EL (cell line): Measurements from ENCODE around the gene IQCE.
A peak's percentile ranks its signal among the peaks of the same experiment; 100 is the strongest.
"Not testable (repeated sequence)": the region's sequence is repeated elsewhere in the genome, so short reads cannot be mapped to it uniquely, and the experiment has no call there.

Experiments
- DNase-seq: peaks from one replicate; pipeline ENCODE4 v3.0.0-alpha.2; 2016

IQCE gene

DNA sequence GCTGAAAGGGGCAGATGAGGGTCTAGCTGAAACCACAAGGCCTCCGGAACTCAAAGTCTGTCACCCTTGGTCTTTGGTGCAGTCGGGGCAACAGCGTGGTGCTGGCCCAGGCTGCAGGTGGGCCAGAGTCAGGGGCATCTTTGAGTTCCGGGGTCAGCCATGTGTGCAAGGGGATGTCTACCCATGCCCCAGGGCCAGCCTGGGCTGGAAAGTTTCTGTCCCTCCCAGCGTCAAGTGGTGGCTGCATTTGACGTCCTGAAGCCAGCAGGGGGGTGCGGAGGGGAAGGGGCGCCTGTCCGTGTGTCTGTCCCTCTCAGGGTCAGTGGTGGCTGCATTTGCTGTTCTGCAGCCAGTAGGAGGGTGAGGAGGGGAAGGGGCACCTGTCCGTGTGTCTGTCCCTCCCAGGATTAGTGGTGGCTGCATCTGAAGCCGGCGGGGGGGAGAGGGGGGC is 4.1 kb upstream of the IQCE start:
- DNase-seq = no peak

DNA sequence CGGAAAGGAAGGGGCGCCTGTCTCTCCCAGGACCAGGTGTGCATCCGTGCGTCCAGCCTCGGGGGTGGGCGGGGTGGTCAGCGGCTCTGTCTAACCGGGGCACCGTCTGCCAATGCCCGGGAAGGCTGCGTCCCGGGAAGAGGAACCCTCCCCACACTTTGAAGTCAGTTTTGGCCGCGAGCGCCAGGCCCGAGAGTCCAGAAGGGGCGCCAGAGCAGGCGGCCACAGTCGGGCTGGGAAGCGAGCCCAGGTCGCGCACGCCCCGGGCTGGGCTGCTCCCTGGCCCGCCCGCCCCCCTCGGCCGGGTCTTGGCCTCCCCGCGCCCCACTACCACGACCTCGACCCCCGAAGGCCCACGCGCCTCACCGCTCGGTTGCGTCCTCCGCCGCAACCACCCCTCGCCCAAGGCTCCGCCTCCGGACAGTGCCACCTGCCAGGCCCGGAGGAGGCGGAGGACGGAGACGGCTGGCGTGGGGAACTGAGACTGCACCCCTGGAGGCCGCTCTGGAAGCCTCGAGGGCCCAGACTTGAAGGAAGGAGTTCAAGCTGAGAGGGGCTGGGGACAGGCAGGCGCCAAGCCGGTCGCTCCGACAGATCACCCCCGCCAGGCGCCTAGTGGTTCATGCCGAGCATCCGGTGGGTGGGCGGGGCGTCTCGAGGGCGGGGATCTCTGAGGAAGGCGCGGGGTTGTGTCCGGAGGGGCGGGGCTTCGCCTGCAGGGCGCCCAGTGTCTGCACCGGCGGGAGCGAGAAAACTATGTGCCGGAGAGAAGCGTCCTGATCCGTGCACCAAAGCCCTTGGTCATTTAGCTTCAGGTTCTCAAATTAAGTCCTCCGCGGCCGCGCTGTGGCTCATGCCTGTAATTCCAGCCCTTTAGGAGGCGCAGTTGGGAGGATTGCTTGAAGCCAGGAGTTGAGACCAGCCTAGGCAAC is 3.4 kb upstream of the IQCE start, which contains the start of gene BRAT1:
Gene BRAT1 (minus strand): TSS at position 404 of the 932 bp plus-strand sequence. CDS start 1,093 bp downstream, outside the sequence.
- peak; percentile 95 for DNase-seq

DNA sequence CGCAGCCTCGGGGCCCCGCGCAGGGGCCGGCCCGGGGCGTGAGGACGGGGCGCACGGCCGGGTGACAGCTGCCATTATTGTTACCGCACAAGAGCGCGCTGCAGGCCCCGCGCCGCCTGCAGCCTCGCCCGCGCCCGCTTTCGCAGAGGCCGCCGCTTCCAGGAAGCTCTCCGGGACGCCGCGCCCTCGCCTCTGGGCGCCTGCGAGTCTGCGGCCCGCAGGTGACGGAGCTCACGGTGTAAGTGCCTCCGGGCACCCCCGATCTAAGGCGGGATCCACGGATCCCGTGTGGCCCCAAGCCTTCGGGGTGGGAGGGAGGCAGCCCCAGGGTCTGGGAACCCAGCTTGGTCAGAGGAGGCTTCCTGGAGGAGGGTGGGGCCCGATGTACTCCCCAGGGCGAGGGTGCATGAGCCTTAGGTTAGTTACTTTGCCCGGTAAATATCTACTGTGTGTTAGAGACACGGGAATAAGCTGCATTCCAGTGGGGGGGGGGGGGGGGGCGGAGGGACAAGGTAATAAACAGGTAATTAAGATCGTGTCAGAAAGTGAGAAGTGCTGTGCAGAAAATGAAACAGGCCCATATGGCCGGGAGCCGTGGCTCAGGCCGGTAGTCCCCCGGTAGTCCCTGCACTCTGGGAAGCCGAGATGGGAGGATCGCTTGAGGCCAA is 638 bp downstream of the IQCE start:
- DNase-seq = no peak

DNA sequence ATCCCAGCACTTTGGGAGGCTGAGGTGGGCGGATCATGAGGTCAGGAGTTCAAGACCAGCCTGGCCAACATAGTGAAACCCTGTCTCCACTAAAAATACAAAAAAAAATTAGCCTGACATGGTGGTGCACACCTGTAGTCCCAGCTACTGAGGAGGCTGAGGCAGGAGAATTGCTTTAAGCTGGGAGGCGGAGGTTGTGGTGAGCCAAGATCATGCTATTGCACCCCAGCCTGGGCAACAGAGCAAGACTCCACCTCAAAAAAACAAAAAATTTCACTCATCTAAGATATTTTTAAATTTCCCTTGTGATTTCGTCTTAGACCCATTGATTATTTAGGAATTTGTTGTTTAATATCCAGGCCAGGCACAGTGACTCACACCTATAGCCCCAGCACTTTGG is 5.2 kb downstream of the IQCE start:
- not testable (repeated sequence) for DNase-seq

DNA sequence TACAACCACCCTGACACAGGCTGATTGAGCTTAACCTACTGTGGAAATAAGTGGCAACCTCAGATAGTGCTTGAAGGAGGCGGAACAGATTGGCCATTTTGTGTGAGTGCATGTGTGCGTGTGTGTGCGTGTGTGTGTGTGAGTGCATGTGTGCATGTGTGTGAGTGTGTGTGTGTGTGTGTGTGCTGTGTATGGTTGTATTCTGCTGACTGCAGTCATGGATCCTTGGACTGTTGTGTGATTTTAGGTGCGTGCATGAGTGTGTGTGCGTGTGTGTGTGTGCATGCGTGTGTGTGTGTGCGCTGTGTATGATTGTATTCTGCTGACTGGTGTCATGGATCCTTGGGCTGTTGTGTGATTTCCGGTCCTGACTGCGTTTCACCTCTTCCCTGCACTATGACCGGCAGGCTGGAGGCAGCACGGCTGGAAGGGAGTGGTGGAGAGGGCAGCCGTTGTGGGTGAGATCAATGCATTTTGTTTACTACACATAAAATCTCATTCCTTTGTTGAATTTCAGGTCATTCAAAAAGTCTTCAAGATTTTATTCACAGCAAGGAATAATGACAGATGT is 6.3 kb downstream of the IQCE start:
- no peak for DNase-seq

DNA sequence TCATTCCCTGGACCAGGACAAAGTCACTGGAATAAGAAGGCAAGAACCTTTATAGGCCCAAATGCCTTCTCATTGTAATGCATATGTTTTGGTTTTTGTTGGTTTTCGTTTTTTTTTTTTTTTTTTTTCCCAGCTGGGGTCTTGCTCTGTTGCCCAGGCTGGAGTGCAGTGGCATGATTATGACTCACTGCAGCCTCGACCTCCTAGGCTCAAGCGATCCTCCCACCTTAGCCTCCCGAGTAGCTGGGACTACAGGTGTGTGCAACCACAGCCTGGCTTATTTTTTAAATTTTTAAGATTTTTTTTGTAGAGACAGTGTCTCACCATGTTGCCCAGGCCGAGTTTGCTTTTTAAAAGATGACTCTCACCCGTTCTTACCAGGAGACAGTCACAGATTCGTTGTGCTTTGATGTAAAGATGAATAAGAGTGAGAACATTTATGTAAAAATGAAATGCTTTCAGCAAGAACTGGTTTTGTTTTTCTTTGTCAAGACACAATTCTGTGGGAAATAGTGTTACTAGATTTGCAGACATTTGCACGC is 7.6 kb downstream of the IQCE start:
- no peak for DNase-seq

DNA sequence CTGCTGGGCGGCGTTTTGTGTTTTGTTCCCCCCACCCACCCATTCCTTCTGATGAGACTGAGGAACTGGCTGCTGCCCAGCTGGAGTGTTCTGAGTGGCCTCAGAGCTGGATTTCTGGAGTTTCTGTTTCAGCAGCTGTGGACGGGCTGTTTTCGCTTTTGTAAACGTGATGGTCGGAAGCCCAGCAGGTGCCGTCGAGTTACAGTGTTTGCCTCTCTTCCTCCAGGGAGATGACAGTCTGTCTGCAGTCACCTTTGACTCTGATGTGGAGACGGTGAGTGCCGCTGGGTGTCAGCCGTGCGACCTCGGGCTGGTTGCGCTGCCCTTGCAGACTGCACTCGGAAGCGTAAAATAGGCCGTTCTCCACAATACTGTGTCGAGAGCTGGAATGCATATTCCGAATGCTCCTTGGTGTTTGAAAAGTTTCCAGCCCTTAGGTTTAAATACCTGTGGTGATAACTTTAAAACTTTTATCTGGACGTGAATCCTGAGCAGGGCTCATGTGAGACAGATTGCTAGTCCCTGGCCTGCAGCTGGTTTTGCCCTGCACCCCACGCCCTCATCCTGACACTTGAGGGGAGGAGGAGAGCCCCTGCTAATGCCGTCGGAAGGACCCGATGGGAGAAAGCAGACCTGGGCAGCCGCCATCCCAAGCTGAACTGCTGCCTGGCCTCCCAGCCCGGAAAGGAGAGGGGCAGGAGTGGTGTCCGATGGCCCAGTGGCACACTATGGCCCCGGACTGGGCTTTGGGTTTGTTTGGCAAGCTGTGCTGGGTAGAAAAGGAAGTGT is 8.3 kb downstream of the IQCE start:
- no peak for DNase-seq

DNA sequence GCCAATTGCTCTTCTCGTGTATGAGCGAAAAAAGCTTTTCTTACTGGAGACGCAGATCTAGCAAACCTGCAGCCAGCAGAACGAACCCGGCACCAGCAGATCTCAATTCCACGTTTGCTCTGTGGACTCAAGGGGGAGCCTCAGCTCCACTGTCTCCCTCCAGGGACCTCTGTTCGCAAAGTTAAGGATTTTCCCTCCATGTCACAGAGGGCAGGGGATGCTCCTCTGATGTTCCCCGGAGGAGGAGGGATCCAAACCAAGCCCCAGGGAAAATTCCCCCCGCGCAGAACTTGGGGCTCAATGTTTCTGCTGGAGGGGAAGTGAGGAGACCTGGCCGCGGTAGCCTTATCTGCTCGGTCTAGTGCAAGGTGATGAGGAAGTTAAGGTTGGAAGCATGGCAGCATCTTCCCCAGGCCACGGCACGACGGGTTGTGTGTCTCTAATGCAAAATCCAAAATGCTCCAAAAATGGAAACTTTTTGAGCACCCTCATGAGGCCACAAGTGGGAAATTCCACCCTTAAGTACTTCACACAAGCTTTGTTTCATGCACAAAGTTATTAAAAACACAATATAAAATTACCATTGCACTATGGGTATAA is 9.0 kb downstream of the IQCE start:
- peak; percentile 38 for DNase-seq

DNA sequence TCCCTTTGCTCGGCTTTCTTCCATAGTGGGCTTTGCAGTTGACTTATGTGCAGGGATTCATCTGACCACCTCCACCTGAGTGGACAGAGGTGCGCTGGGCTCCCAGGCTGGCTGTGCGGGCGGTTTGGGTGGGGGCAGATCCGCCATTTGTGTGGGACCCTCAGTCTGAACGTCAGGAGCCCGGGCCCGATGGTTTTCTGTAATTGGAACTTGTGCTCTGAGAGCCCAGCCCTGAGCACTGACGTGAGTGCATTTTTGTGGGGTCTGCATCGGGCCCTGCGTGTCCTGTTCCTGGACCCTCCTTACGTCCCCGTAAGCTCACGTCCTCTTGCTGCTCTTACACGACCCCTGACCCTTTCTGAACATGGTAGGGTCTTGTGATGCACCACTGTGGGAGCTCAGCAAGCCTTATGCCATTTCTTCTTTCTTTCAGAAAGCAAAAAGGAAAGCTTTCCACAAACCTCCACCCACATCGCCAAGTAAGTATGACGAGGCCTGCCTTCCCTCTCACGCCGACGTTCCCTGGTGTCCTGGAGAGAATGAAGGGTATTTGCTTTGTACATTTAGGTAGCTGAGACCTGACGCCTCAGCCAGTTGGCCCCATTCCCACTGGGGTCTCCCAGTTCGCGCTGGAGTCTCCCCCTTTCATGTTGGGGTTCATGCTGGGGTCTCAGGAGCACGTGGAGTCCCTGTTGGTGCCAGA is 9.9 kb downstream of the IQCE start:
- no peak for DNase-seq

DNA sequence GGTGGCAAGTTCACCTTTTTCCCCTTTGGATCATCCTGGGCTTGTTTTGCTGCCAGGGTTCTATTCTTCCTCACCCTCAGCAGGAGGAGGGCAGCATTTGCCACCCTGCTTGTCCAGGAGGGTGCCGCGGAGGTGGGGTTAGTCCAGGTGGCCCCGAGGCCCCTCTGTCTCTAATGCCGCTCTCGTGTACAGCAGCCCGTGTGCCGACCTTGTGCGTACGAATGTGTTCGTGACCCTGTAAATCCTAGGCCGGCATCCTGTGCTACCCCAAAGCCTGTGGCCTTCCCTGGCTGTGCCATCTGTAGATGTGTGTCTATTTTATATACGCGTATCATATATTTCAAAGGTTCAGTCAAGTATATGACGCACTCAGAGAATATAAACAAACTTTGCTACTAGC is 10.6 kb downstream of the IQCE start:
- no peak for DNase-seq

DNA sequence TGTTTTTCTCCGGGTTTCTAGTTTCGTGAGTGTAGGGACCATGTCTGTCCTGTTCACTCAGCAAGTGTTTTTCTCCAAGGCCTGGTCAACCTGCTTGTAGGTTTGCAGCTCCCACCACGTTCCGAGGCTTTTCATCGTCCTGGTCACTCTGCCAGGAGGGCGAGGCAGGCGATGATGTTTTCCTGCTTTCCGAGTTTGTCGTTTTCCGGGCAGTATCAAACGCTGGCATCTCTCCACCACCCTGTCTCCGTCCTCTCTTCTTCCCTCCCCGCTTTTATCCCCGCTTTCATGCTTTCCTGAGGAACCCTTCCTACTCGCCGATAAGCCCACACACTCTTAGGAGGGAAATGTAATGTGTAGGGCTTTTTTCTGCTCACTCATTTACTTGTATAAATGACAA is 11.2 kb downstream of the IQCE start:
- DNase-seq = no peak

DNA sequence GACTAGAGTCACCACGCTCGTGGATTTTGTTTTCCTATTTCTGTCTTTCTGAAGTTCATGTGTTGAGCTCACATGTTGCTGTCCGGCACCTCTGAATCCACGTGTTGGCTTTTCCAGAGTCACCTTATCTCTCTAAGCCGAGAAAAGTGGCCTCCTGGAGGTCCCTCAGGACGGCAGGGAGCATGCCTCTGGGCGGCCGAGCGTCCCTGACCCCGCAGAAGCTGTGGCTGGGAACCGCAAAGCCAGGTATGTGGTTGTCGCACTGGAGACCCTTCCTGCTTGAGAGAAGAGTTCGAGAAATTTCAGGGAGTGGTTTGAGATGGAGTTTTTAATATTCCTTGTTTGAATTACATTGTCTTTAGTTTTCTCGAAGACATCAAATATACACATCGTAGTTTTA is 12.6 kb downstream of the IQCE start:
- no peak for DNase-seq

DNA sequence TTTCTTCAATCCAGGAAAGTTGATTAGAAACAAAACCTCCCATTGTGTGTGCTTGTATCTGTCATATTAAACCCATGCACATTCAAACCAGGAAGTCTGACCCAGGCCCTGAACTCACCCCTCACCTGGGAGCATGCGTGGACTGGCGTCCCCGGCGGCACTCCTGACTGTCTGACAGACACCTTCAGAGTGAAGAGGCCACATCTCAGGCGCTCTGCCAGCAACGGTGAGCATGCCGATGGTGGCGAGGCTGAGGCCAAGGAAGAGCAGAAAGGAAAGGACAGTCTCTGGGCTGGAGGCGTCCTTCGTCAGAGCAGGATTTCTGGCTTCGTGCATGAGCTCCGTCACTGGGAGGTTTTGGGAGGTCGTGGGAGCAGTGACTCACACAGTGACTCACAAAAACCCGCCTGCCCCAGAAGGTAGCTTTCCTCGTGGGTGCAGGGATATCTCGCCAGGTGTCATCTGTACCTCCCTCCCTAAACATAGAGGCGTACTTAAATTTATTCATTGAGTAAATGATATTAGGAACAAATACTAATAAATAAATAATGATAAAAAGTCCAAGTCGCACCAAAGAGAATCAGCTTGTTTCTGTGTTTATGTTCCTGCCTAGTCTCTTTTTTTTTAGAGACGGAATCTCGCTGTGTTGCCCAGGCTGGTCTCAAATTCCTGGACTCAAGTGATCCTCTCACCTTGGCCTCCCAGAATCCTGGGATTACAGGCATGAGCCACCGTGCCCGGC is 13.5 kb downstream of the IQCE start:
- DNase-seq = peak; percentile 42

DNA sequence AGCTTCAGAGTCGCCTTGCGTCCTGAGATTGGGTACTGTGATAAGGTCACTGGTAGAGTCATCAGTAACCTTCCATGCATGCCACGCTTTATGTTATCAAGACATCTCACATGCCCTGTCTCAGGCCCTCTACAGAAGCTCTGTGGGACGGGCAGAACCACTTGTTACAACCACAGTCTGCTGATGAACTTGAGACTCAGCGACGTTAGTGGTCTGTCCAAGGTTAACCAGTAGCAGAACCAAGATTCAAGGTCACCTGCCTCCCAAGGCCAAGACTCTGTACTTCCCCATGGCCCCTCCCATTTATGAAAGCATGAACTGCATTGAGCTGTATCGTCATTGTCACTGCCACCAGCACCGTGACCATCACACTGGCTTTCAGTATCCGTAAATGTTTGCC is 15.0 kb downstream of the IQCE start:
- DNase-seq = no peak

DNA sequence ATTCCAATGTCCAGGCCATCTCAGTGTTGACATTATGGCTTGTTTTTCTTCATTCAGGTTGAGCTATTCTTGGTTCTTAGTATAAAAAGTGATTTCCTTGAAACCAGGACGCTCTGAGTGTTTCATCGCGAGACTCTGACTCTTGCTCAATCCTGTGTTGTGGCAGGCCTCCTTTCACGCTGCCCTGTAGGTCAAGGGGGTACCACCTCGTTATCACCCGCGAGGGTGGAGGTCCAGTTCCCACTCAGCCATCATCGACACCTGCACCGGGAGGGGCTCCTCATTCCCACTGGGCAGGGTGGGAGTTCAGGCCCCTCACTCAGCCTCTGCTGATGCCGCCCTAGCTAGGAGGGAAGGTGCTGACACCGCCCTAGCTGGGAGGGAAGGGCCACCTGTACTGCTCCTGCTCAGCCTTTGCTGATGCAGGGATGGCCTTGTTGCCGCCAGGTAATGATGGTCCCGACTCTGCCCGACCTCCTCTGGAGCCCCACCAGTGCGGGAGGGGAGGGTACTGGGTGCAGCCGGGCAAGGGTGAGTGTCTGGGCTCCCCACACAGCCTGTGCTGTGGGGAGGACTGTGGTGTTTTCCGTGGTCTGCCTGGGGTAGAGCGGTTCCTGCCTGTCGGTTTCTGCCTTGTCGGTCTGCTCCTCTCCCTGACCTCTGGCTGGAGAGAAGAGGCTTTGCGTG is 16.4 kb downstream of the IQCE start:
- DNase-seq = no peak

DNA sequence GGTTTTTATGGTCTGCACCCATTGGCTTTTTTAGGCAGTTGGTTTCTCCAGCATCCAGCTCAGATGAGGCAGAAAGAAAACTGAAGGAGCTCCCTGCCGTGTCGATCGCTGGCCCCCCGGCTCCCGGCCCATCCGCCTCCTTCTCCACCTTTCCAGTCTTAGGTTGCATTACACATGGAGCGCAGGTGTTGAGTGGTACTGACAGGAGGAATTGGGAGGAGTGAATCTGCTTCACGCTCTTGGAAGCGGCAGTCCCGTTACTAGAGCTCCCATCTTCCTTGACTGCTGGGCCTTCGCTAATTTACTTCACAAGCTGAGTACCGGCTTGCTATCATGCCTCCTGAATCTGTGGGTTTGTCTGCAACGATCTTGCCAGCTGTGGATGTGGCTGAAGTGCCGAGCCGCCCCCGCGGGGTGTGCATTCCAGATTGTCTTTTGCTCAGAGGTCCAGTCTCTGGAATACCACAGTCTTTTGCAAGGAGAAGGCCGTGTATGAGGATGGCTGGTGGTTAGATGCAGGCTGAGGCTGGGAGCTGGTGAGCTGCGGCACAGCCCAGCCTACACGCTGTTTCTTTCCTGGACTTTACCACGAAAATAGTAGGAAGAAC is 17.1 kb downstream of the IQCE start:
- DNase-seq = no peak

DNA sequence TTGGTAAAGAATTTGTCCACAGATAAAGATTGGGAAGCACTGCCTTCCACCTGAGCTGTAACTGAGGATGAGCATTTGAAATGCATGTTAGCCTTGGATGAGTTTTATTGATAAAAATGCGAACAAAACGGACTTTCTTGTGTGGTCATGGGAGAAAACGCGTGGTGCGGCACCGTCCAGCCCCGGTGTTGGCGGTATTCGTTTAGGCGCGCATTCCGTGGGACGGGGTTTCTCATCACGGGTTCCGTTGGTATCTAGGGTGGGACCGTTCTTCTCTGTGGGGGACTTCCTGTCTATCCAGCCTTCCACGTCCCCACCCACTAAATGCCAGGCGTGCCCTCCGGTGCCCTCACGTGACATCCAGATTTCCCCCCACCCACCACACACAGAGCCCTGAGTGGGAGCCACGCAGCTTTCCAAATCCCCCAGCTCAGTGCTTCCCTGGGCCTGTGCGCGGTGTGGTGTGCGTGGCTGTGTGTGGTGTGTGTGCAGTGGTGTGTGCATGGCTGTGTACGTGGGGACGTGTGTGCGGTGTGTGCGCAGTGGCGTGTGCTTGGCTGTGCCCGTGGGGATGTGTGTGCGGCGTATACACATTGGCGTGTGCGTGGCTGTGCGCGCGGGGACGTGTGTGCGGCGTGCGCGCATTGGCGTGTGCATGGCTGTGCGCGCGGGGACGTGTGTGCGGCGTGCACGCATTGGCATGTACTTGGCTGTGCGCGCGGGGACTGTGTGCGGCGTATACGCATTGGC is 18.1 kb downstream of the IQCE start:
- DNase-seq = no peak

DNA sequence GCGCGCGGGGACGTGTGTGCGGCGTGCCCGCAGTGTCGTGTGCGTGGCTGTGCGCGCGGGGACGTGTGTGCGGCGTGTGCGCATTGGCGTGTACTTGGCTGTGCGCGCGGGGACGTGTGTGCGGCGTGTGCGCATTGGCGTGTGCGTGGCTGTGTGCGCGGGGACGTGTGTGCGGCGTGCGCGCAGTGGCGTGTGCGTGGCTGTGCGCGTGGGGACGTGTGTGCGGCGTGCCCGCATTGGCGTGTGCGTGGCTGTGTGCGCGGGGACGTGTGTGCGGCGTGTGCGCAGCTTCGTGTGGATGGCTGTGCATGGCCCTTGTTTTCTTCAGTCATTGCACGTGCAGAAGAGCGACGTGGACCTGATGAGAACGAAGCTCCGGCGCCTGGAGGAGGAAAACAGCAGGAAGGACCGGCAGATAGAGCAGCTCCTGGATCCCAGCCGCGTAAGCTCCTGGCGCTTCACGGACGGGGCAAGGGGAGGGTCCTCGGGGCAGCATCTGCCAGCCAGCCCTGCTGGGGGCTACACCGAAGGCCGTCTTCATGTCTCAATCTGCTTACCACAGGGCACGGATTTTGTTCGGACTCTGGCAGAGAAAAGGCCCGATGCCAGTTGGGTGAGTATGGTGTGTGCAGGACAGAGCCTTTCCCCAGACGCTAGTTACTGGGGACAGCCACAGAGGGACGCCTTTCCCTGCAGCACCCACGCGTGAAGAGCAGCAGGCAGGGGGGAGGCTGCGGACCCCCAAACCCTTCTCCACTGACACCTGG is 19.3 kb downstream of the IQCE start:
- DNase-seq = no peak
